ENCODE measurements around the gene CLPTM1L.

DNA sequence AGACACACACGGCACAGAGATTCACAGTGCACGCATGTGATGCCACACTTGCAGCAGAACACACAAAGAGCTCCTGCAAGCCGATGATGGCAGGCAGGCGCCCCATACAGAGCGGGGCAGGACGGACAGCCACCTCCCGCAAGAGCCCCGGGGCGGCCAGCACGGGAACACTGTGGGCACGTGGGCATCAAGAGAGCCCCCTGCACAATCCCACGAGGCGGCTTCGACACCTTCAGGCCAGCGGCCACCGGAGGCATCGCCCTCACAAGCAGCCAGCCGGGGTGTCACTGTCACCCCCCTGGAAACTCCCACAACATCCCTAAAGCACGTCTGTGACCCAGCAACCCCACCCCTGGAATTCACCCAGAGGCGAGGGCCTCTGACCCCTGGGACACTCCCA is 68.0 kb downstream of the CLPTM1L start:
- no peak for TF ChIP-seq GATA2 (IDR thresholded peaks at IDR 0.05; ENCODE audit: low read depth, low read length)
- TF ChIP-seq GATA3 (IDR thresholded peaks at IDR 0.05; ENCODE audit: low read depth, low read length), result no peak

Measured in SH-SY5Y (cell line).